IMR-90 (cell line): ENCODE measurements around the gene GRID1. TPM values are rescaled to one million over a fixed set of nuclear protein-coding genes. Genes with fewer than 3 reads are reported as not detected.

ENCODE experiments used
- ATAC-seq: fragments of 200-7000 bp; cut with Tn5 transposase; 2 replicates; pipeline ENCODE4 v1.9.1; 2020; ENCODE audit warnings: low read depth, mild to moderate bottlenecking, moderate library complexity
- BruUV-seq: library from RNA; stranded (reverse); fragments of 400-500 nt; replicated peaks from 2 replicates; lab custom pipeline; 2021; lab: Mats Ljungman, UMichigan
- CTCF ChIA-PET: fragments of 300-600 bp; formaldehyde crosslinking; extraction: SDS; loops from one replicate; lab custom pipeline; 2021; ENCODE audit warnings: antibody characterized with exemption; lab: Yijun Ruan, JAX
- POLR2A ChIA-PET: fragments of 300-600 bp; sonication (Branson Sonifier 250); formaldehyde crosslinking; loops from one replicate; lab custom pipeline; 2022; ENCODE audit warnings: antibody characterized with exemption; ENCODE audit not compliant: unreplicated experiment; lab: Charles Lee
- DNase-seq: peaks from one replicate; pipeline ENCODE4 v3.0.0; 2013
- H2AFZ ChIP-seq: replicated peaks from 2 replicates; pipeline ENCODE3; 2013; ENCODE audit warnings: low read length, mild to moderate bottlenecking; ENCODE audit not compliant: poor library complexity
- H2AK5ac ChIP-seq: 2 replicates; pipeline ENCODE4 v1.6.1; 2013; ENCODE audit warnings: low read depth, low read length, inconsistent platforms
- H2AK9ac ChIP-seq: replicated peaks from 2 replicates; pipeline ENCODE3; 2013; ENCODE audit warnings: mild to moderate bottlenecking, low read depth, low read length, moderate library complexity; ENCODE audit not compliant: poor library complexity
- H2BK120ac ChIP-seq: 2 replicates; pipeline ENCODE4 v1.6.1; 2013; ENCODE audit warnings: low read depth, low read length, inconsistent platforms
- H2BK15ac ChIP-seq: 3 replicates; pipeline ENCODE4 v1.6.1; 2013; ENCODE audit warnings: low read depth, low read length, inconsistent platforms
- H2BK20ac ChIP-seq: 2 replicates; pipeline ENCODE4 v1.6.1; 2013; ENCODE audit warnings: low read depth, mild to moderate bottlenecking, inconsistent platforms, low read length, moderate library complexity
- H2BK5ac ChIP-seq: 2 replicates; pipeline ENCODE4 v1.6.1; 2013; ENCODE audit warnings: mild to moderate bottlenecking, low read depth, low read length, inconsistent platforms; ENCODE audit not compliant: poor library complexity, severe bottlenecking
- H3K14ac ChIP-seq: replicated peaks from 2 replicates; pipeline ENCODE4 v1.6.1; 2013; ENCODE audit warnings: low read depth, low read length, inconsistent platforms
- H3K18ac ChIP-seq: 2 replicates; pipeline ENCODE4 v1.6.1; 2013; ENCODE audit warnings: low read depth, low read length, control low read depth
- H3K23ac ChIP-seq: 2 replicates; pipeline ENCODE4 v1.6.1; 2013; ENCODE audit warnings: low read depth, low read length, inconsistent platforms
- H3K27ac ChIP-seq: 2 replicates; pipeline ENCODE4 v1.5.1; 2013; ENCODE audit warnings: mild to moderate bottlenecking, control low read depth, low read length; ENCODE audit not compliant: insufficient read depth
- H3K27me3 ChIP-seq: 2 replicates; pipeline ENCODE4 v1.6.1; 2013; ENCODE audit warnings: low read length; ENCODE audit not compliant: control insufficient read depth, insufficient read depth
- H3K36me3 ChIP-seq: 2 replicates; pipeline ENCODE4 v1.6.1; 2013; ENCODE audit warnings: low read length, mixed read lengths; ENCODE audit not compliant: control insufficient read depth, insufficient read depth
- H3K4ac ChIP-seq: 2 replicates; pipeline ENCODE4 v1.6.1; 2013; ENCODE audit warnings: low read depth, low read length, inconsistent platforms
- H3K4me1 ChIP-seq: 2 replicates; pipeline ENCODE4 v1.6.1; 2013; ENCODE audit warnings: low read length, mixed read lengths; ENCODE audit not compliant: control insufficient read depth, insufficient read depth
- H3K4me2 ChIP-seq: 2 replicates; pipeline ENCODE4 v1.6.1; 2013; ENCODE audit warnings: low read depth, mild to moderate bottlenecking, control low read depth, low read length, moderate library complexity
- H3K4me3 ChIP-seq: 2 replicates; pipeline ENCODE4 v1.5.1; 2013; ENCODE audit warnings: low read depth, mild to moderate bottlenecking, control low read depth, low read length, moderate library complexity; ENCODE audit not compliant: insufficient read depth
- H3K56ac ChIP-seq: 2 replicates; pipeline ENCODE4 v1.6.1; 2013; ENCODE audit warnings: low read length, inconsistent platforms; ENCODE audit not compliant: insufficient read depth; ENCODE audit errors: extremely low read depth
- H3K79me1 ChIP-seq, 2 experiments: 2 replicates each; pipeline ENCODE4 v1.6.1; 2013; ENCODE audit warnings: low read length in 2 of 2, inconsistent platforms in 1 of 2, low read depth in 1 of 2
- H3K9ac ChIP-seq: 2 replicates; pipeline ENCODE4 v1.6.1; 2013; ENCODE audit warnings: low read depth, low read length, control low read depth
- H3K9me1 ChIP-seq: 2 replicates; pipeline ENCODE4 v1.6.1; 2013; ENCODE audit warnings: low read length, inconsistent platforms; ENCODE audit not compliant: insufficient read depth
- H3K9me3 ChIP-seq: 2 replicates; pipeline ENCODE4 v1.6.1; 2013; ENCODE audit warnings: low read length; ENCODE audit not compliant: control insufficient read depth, insufficient read depth
- H4K20me1 ChIP-seq: 2 replicates; pipeline ENCODE4 v1.6.1; 2013; ENCODE audit warnings: low read length, inconsistent platforms; ENCODE audit not compliant: insufficient read depth
- H4K5ac ChIP-seq: 2 replicates; pipeline ENCODE4 v1.6.1; 2013; ENCODE audit warnings: mild to moderate bottlenecking, low read depth, low read length, control low read depth
- H4K8ac ChIP-seq, 2 experiments: 2 replicates each; pipeline ENCODE4 v1.6.1; 2013; ENCODE audit warnings: low read depth in 2 of 2, low read length in 2 of 2, control low read depth in 1 of 2, inconsistent platforms in 1 of 2
- H4K91ac ChIP-seq: 2 replicates; pipeline ENCODE4 v1.6.1; 2013; ENCODE audit warnings: low read depth, low read length, inconsistent platforms; ENCODE audit not compliant: insufficient read depth
- BHLHE40 ChIP-seq: fragments of 150-350 bp; IDR thresholded peaks from 2 replicates; pipeline ENCODE4 v1.6.1; 2016; ENCODE audit warnings: mild to moderate bottlenecking, low read depth, low read length
- CEBPB ChIP-seq: IDR thresholded peaks from 2 replicates; pipeline ENCODE4 v1.6.1; 2012; ENCODE audit warnings: low read depth, low read length, improper control_type of control experiment
- CHD1 ChIP-seq: IDR thresholded peaks from 2 replicates; pipeline ENCODE4 v1.6.1; 2012; ENCODE audit warnings: low read depth, low read length, improper control_type of control experiment
- MAFK ChIP-seq: IDR thresholded peaks from 2 replicates; pipeline ENCODE4 v1.6.1; 2012; ENCODE audit warnings: low read depth, low read length, improper control_type of control experiment
- MAZ ChIP-seq: IDR thresholded peaks from 2 replicates; pipeline ENCODE4 v1.6.1; 2012; ENCODE audit warnings: low read depth, mild to moderate bottlenecking, low read length, improper control_type of control experiment, moderate library complexity, borderline replicate concordance
- NFE2L2 ChIP-seq: fragments of 150-350 bp; IDR thresholded peaks from 2 replicates; pipeline ENCODE4 v1.6.1; 2016; ENCODE audit warnings: low read depth, mild to moderate bottlenecking, low read length
- RAD21 ChIP-seq: IDR thresholded peaks from 2 replicates; pipeline ENCODE4 v1.6.1; 2012; ENCODE audit warnings: low read length, improper control_type of control experiment
- RCOR1 ChIP-seq: IDR thresholded peaks from 2 replicates; pipeline ENCODE4 v1.6.1; 2012; ENCODE audit warnings: mild to moderate bottlenecking, low read length, improper control_type of control experiment; ENCODE audit not compliant: insufficient replicate concordance
- WGBS, 2 experiments: methylation state at CpG; one replicate each; pipeline versions ENCODE4 v1.1.5 to v1.1.7; 2013; ENCODE audit warnings: missing lambda C conversion rate in 2 of 2; ENCODE audit not compliant: insufficient read length in 1 of 2; ENCODE audit errors: extremely low coverage in 2 of 2; 5-methylcytosine and 5-hydroxymethylcytosine counted together
- dilution Hi-C: fragments of 300-500 bp; cut with HindIII; formaldehyde crosslinking; loops from one replicate; pipeline ENCODE4 v1.14.3; 2018; ENCODE audit warnings: low sequenced_read_pairs; ENCODE audit not compliant: unreplicated experiment
- in situ Hi-C: fragments of 300-500 bp; cut with MboI; formaldehyde crosslinking; loops from 3 replicates; pipeline ENCODE4 v1.14.3; 2019; ENCODE audit warnings: low sequenced_read_pairs, inconsistent platforms, mixed read lengths
- intact Hi-C: fragments of 100-400 bp; cut with micrococcal nuclease; formaldehyde crosslinking; loops from 2 replicates; pipeline ENCODE4 v1.10.0; 2022
- polyA plus RNA-seq, 3 experiments: library from polyadenylated mRNA; depleted of rRNA; stranded (reverse); fragments of >200 nt; gene quantifications; 2 replicates each; pipeline ENCODE4 v1.2.3, GENCODE V29; 2012; ENCODE audit warnings: low replicate concordance in 1 of 3
- total RNA-seq: library from RNA; depleted of rRNA; stranded (reverse); fragments of >200 nt; gene quantifications from 2 replicates; pipeline ENCODE4 v1.2.3, GENCODE V29; 2012
- TF ChIP-seq, protein P1 (sequence below): fragments of 150-350 bp; IDR thresholded peaks from 2 replicates; pipeline ENCODE4 v1.6.1; 2017; ENCODE audit warnings: mild to moderate bottlenecking, antibody characterized with exemption, low read length, low read depth

The GRID1 gene
- total and polyA plus RNA-seq, 2 of the 4 experiments (the other 2 are of a cell fraction), result not detected

DNA sequence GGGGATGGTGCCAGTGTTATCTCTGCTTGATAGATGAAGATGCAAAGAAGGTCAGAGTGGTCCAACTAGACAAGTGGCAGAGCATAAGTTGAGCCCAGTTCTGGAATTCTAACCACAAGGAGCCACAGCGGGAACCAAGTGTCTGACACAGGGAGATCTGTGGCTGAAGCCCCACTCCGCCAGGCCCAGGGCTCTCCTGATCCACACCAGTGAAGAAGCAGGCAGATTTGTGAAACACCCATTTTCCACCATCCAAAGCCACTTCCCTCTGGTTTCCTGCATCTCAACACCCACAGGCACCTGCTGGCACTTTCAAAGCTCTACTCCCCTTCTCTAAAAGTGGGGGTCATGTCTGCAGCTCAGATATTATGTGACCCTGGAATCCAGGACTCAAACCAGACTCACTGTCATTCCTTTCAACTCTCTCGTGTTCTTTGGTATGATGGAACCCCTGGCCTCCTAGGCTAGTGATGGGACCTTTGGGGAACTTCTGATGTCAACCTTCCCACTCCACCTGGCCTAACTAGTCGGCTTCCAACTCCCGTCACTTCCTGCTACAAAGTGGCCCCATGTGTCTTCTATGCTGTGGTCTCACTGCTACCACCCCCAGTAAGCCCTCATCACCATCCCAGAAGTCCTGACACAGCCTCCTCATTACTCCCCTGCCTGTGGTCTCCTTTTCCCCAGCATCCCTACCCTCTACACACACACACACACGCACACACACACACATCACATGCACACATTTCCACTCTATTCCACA lies 177.6 kb downstream of the GRID1 start:
- no peak overlapping the region for H3K23ac ChIP-seq
- no TSS peak for BruUV-seq
- H2AK9ac ChIP-seq, result no peak overlapping the region
- no peak overlapping the region for H2BK5ac ChIP-seq
- ChIA-PET POLR2A (no interaction called here), CTCF (no interaction called here)
- H3K79me1 ChIP-seq, result no peaks in the 10 kb centered on the region
- H3K4me2 ChIP-seq, result no peak overlapping the region
- H3K9me1 ChIP-seq, result no peaks in the 10 kb centered on the region
- no peak overlapping the region for H3K56ac ChIP-seq
- no peak overlapping the region for H3K4ac ChIP-seq
- WGBS, 2 experiments, result 7% methylated on average over 3 of the region's 6 CpGs; no CpG with 5 or more reads in 1 of the 2 experiments
- no peak overlapping the region for H3K18ac ChIP-seq
- no peak overlapping the region for H3K27ac ChIP-seq
- intact Hi-C loops (no loop called here), in situ Hi-C loops (loop anchor here (25.0 kb wide), 1 partner anchor 398 kb away; no protein-coding TSS in a partner anchor), dilution Hi-C loops (no loop called here)
- H4K20me1 ChIP-seq, result no peaks in the 10 kb centered on the region
- no peak overlapping the region for H2AFZ ChIP-seq
- H2AK5ac ChIP-seq, result no peak overlapping the region
- no peak overlapping the region for H3K14ac ChIP-seq
- no peak overlapping the region for H3K9ac ChIP-seq
- no peaks in the 10 kb centered on the region for H3K4me1 ChIP-seq
- H4K5ac ChIP-seq, result no peak overlapping the region
- H2BK120ac ChIP-seq, result no peak overlapping the region
- no peak for DNase-seq
- TF ChIP-seq NFE2L2 (no peak), MAFK (no peak), MAZ (no peak), CEBPB (no peak), BHLHE40 (no peak), RAD21 (no peak), RCOR1 (no peak), CHD1 (no peak)
- TF ChIP-seq, protein P1, sequence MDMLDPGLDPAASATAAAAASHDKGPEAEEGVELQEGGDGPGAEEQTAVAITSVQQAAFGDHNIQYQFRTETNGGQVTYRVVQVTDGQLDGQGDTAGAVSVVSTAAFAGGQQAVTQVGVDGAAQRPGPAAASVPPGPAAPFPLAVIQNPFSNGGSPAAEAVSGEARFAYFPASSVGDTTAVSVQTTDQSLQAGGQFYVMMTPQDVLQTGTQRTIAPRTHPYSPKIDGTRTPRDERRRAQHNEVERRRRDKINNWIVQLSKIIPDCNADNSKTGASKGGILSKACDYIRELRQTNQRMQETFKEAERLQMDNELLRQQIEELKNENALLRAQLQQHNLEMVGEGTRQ, result no peak
- no peak overlapping the region for H3K4me3 ChIP-seq
- no peak overlapping the region for H2BK20ac ChIP-seq
- ATAC-seq, result no peak
- no peak overlapping the region for H4K91ac ChIP-seq
- H3K27me3 ChIP-seq, result no peaks in the 10 kb centered on the region
- no peak overlapping the region for H4K8ac ChIP-seq
- no peaks in the 10 kb centered on the region for H3K9me3 ChIP-seq
- H2BK15ac ChIP-seq, result no peak overlapping the region
- H3K36me3 ChIP-seq, result no peaks in the 10 kb centered on the region
